Hepatocyte (in vitro differentiated cells): ENCODE measurements around the gene PRKG1.

Experiments used
- CTCF ChIP-seq: fragments of 200-600 bp; sonication (generic); IDR thresholded peaks from 2 replicates; pipeline ENCODE4 v1.5.1; 2016; ENCODE audit warnings: antibody characterized with exemption, mild to moderate bottlenecking; ENCODE audit not compliant: poor library complexity
- EZH2phosphoT487 ChIP-seq: fragments of 200-600 bp; sonication (generic); IDR thresholded peaks from one replicate; pipeline ENCODE4 v1.6.1; 2018; ENCODE audit warnings: antibody characterized with exemption, mild to moderate bottlenecking, low read depth, moderate library complexity; ENCODE audit not compliant: unreplicated experiment, severe bottlenecking

- TF ChIP-seq CTCF (no peak), EZH2phosphoT487 (no peak)
Measured at GRCh38 chr10:51596695-51597094, 522.4 kb downstream of the PRKG1 start.
